Measurements from ENCODE around the gene SEC14L1.
A peak's percentile ranks its signal among the peaks of the same experiment; 100 is the strongest.
"Not testable (repeated sequence)": the region's sequence is repeated elsewhere in the genome, so short reads cannot be mapped to it uniquely, and the experiment has no call there.

Gene SEC14L1

GRCh38 chr17:77237232-77238008 is 96.7 kb downstream of the SEC14L1 start:
- DNase-seq (ENCODE audit: low spot score) = no peak

- DNase-seq (ENCODE audit: low spot score) = no peak
Observed at GRCh38 chr17:77240976-77241375, 100.2 kb downstream of the SEC14L1 start.

GRCh38 chr17:77242118-77242851 is 101.5 kb downstream of the SEC14L1 start:
- DNase-seq (ENCODE audit: low spot score) = no peak

- no peak for DNase-seq (ENCODE audit: low spot score)
Observed at GRCh38 chr17:77245162-77245926, 104.6 kb downstream of the SEC14L1 start.

DNA sequence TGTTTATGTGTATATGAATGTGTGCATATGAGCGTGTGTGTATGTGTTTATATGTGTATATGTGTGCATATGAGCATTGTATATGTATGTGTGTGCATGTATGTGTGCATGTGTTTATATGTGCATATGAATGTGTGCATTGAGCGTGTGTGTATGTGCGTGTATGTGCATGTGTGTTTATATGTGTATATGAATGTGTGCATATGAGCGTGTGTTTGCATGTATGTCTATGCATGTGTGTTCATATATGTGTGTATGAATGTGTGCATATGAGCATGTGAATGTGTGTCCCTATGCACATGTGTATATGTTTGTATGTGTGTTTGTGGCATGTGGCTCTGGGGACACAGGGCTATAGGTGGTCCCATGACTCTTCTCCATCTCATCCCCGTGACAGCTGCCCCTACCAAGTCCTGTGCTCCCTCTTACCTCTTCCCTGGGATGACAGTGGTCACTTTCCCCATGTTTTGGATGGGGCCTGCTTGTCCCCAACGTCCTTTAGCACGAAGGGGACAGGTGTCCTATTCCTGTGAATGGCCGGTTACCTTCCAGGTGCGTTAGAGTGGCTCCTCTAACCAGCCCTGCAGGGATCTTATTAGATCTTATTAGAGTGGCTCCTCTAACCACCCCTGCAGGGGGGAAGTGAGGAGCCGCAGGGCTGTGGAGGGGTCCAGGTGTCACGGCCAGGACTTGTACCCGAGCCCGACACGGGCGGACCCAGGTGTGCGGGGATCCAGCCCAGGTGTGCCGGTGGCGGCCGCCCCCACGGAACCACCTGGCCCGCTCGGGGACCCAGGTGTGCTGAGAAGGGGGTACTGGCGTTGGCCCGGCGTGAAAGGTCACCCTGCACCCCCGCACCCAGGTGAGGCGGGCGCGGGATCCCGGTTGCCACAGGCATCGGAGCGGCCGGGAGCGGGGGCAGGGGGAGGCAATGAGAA is 105.6 kb downstream of the SEC14L1 start:
- DNase-seq (ENCODE audit: low spot score) = no peak

- peak; percentile 81 for DNase-seq (ENCODE audit: low spot score)
Observed at GRCh38 chr17:77247048-77247541, 106.3 kb downstream of the SEC14L1 start.

DNA sequence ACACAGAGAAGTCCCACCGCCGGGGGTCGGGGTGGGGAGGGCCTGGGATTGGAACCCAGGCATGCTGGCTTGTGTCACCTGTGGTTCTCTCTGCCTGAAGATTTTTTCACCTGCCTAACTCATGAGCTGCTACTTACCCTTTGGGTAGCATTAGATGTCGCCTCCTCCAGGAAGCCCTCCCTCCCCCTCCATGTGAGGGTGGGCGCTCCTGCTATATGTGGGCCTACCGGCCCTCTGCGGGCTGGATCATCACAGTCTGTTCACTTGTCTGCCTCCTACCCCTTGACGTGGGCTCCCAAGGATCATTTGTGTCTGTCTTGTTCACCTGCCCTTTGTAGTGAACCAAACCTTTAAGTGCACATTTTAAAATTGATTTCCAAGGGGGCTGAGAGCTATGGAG is 106.8 kb downstream of the SEC14L1 start:
- no peak for DNase-seq (ENCODE audit: low spot score)

DNA sequence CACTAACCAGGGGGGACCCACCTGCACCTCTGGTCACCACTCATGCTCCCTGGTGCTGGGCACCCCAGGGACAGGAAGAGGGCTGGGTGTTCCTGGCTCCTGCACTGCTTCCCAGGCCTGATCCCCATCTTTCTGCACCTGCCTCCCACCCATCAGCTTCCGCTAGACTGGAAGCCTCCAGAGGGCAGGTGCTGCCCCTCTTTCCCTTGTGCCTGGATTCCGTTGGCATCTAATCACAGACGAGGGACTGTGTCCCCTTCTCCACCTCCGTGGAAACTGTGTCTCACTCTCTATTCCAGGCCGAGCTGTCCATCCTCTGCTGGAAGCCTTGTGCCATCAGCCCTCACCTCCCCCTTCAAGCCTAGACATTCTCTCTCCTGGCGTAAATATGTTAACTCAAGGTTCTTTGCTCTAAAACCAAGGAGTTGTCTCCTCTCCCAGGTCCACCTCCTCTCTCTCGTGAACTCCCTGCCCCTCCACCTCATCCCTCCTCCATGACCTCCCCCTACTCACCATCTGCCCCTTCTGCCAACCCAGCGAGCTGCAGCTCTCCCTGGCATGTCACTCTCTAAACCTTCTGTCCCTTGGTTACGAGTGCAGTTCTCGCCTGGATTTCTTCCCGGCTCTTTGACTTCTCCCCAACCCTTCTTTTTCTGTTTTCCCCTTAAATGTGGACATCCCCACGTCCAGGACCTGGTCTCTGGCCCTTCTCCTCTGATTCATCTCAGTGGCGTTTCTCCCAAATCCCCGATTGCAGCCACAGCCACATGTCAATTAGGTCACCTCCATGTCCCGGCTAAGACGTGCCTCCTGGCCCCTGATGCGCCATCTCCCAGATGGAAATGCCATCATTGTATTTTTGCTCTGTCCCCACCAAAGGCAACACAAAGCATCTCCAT is 107.7 kb downstream of the SEC14L1 start:
- no peak for DNase-seq (ENCODE audit: low spot score)

DNA sequence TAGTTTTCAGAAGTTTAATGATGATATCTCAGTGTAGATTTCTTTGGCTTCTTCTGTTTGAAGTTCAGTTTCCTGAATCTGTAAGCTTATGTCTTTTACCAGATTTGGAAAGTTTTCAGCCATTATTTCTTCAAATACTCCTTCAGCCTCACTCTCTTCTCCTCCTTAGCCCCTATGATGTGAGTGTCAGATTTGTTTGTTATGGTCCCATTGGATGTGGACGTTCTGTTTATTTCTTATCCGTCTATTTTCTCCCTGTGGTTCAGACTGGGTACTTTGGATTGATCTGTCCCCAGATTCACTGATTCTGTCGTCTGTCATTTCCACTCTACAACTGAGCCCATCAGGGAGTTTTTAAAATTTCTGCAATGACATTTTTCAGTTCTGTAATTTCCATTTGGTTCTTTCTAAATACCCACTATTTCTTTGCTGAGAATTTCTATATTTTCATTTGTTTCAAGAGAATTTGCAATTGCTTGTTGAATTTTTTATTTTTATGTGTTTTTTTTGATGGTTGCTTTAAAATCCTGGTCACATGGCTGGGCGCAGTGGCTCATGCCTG is 110.9 kb downstream of the SEC14L1 start:
- no peak for DNase-seq (ENCODE audit: low spot score)

- not testable (repeated sequence) for DNase-seq (ENCODE audit: low spot score)
Observed at GRCh38 chr17:77252306-77252705, 111.5 kb downstream of the SEC14L1 start.

GRCh38 chr17:77253611-77254051 is 112.9 kb downstream of the SEC14L1 start:
- no peak for DNase-seq (ENCODE audit: low spot score)

DNA sequence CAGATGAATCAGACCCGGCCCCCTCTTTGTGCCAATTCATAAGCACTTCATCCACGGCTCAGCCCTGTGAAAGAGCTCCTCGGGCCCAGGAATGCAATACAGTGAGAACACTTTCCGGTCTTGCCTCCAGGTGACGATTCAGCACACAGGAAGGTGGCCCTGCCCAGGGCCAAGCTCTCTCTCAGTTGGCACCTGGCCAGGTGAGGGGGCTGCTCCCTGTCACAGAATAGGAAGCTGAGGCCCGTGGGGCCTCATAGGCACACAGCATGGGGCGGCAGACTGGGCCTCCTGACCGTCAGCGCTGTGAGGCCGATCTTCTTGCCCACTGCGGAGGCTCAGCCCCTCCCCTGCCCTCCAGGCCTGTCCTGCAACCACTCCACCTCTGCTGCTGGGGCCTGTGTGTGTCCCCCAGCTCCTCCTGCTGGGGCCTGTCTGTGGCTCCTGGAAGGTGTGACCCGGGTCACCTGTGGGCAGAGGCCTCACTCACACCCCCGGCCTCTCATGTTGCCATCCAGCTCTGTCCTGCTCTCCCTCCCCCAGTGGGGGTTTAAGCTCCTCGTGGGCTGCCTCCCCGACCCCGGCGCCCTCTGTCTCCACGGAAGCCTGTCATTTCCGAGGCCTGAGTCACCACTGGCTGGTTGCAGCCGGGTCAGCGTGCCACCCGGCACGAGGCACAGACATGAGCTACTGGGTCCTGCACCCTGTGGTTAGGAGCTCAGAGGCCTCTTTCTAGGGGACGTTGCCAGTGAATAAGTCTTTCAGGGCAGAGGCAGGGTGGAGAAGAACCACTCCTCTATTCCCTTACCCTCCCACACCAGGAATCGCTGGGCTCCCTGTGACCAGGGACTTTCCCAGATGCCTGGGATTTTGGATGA is 114.4 kb downstream of the SEC14L1 start:
- DNase-seq (ENCODE audit: low spot score) = no peak

DNA sequence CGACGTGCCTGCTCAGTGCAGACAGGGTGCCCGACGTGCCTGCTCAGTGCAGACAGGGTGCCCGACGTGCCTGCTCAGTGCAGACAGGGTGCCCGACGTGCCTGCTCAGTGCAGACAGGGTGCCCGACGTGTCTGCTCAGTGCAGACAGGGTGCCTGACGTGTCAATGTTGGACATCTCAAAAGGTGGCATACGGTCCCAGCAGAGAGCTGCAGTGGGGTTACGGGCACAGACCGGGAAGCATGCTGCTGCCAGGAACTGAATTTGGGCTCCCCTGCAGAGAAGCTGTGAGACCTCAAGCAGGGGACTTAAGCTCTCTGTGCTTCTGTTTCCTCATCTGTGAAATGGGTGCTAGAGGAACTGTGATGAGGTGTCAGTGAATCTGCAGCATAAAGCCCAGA is 115.2 kb downstream of the SEC14L1 start:
- DNase-seq (ENCODE audit: low spot score) = not testable (repeated sequence)

GRCh38 chr17:77256710-77257109 is 115.9 kb downstream of the SEC14L1 start:
- no peak for DNase-seq (ENCODE audit: low spot score)

- DNase-seq (ENCODE audit: low spot score) = no peak
Observed at GRCh38 chr17:77257169-77257568, 116.4 kb downstream of the SEC14L1 start.

DNA sequence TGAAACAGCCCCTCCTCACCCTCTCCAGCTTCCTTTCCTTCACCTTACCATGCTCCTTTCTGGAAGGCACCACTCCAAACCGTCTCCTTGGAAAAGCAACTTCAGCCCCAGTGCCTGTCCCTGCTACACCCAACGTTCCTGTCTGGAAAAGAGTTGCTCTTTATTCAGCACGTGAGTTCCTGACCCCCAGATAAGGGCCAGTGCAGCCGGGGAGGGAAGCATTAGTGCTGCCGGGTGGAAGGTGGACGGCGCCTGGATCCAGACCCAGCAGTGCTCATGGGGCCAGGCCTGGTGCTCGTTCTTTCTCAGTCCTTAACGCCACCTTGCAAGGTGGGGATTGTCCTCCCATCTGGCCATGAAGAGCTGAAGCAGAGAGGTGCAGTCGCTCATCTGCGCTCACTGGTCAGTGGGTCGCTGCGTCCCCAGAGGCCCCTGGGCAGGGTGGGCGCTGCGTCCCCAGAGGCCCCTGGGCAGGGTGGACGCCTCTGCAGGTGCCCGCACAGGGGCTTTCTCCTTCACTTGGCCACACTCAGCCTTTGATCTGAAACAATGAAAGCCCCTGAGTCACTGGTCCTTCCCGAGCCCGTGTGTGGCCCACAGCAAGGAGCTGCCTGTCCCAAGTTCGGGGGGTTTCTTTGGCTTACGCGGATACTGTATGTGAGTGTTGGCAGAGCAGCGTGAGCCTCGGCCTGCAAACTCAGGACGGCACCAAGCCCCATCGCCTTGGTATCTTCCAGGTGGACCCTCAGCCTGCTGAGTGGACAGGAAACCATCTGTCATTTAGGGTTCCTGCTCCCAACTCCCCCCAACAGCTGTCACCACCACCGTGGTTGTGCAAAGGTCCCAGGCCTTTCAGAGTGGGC is 117.1 kb downstream of the SEC14L1 start:
- no peak for DNase-seq (ENCODE audit: low spot score)

DNA sequence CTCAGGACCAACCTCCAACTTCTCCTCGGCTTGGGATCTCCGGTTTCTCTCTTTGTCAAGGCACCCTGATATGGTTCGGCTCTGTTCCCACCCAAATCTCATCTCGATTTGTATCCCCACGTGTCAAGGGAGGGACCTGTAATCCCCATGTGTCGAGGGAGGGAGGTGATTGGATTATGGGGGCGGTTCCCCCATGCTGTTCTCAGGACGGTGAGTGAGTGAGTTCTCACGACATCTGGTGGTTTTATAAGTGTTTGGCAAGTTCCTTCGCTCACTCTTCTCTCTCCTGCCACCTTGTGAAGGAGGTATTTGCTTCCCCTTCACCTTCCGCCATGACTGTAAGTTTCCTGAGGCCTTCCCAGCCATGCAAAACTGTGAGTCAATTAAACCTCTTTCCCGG is 117.9 kb downstream of the SEC14L1 start:
- no peak for DNase-seq (ENCODE audit: low spot score)
